Measurements from ENCODE around the gene FBXW9.
A peak's percentile ranks its signal among the peaks of the same experiment; 100 is the strongest.
"Not testable (repeated sequence)": the region's sequence is repeated elsewhere in the genome, so short reads cannot be mapped to it uniquely, and the experiment has no call there.

Gene FBXW9

DNA sequence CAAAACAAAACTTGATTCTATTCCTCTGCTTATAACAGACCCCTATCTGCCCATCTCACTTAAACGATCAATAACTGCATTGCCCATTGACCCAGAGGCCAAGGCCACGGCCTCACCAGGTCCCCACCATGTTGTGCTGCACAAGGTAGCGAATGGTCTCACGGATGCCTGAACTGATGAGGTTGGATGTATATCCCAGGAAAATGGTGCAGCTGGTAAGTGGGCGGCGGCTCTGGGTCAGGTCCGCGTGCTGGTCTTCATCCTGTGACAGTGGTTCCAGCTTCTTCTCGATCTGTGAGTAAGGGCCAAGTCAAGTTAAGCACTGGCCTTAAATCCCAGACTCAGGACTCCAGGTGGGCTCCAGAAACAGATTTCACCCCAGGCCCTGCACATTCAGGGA lies 16.4 kb downstream of the FBXW9 start:
- no peak for DNase-seq (ENCODE audit: low read depth)

DNA sequence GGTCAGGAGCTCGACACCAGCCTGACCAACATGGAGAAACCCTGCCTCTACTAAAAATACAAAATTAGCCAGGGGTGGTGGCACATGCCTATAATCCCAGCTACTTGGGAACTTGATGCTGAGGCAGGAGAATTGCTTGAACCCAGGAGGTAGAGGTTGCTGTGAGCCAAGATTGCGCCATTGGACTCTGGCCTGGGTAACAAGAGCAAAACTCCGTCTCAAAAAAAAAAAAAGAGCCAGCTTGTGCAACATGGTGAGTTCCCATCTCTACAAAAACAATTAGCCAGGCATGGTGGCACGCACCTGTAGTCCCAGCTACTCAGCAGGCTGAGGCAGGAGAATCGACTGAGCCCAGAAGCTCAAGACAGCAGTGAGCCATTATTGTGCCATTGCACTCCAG lies 18.4 kb downstream of the FBXW9 start:
- not testable (repeated sequence) for DNase-seq (ENCODE audit: low read depth)

DNA sequence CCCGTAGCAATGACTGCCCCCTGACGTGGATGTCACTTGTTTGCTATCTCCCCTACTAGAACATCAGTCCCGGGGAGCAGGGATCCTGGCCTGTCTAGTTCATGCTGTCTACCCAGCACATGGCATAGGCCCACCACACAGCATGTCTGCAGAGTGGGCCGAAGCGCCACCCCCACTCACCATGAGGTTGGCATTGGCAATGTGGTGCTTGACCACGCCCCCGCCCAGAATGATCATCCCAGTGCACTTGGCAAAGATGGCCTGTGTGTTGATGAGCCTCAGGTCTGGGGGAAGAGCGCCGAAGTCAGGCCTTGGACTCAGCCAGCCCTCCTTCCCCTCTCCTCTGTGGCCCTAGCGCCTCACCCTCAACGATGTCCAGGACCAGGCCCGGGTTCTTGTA lies 19.5 kb downstream of the FBXW9 start:
- DNase-seq (ENCODE audit: low read depth): no peak

DNA sequence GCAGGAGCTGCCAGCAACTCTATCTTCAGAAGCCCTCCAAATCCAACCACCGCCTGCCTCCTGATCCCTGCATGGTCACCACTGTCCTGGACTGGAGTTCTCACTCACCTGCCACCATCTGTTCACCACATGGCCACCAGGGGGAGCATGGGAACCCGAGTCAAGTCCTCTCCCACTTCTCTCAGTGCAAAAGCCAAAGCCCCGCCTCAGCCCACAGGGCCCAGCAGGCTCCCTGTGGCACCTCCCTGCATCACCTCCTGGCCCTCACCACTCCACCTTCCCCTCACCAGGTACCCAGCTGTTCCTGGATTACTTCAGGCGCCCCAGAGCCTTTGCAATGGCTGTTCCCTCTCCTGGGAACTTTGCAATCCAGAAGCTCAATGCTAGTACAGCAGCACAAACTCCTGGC lies 20.0 kb downstream of the FBXW9 start:
- DNase-seq (ENCODE audit: low read depth): peak; percentile 85

DNA sequence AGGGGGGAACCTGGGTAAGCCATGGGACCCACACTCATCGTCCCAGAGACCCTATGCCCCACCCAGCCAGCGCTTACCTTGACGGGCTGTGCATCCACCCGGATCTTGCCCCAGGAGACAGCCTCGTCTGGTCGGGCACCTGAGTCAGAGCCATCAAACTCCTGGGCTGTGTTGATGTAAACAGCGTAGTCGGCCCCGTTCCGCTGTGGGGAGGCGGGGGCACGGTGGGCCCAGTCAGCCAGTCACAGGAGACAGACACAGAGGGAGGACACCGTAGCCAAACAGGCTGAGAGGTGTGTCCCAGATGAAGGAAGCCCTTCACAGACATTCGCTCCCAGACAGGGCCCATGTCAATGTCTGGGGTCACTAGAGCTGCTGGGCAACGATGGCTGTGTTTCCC lies 20.5 kb downstream of the FBXW9 start:
- DNase-seq (ENCODE audit: low read depth): no peak

DNA sequence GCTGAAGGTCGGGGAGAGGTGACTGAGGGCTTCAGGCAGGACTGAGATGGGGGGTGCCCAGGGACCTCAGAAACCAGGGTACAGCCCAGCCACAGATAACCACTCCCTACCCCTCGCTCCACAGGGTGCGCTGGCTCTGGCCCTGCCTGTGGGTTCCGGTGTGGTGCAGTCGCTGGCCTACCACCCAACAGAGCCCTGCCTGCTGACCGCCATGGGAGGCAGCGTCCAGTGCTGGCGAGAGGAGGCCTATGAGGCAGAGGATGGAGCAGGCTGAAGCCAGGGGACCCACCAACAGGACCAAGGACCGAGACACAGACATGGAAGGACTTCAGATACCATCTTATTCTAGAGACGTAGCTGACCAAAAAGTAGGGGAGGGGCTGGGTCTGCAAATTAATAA lies 21.0 kb downstream of the FBXW9 start:
- no peak for DNase-seq (ENCODE audit: low read depth)

DNA sequence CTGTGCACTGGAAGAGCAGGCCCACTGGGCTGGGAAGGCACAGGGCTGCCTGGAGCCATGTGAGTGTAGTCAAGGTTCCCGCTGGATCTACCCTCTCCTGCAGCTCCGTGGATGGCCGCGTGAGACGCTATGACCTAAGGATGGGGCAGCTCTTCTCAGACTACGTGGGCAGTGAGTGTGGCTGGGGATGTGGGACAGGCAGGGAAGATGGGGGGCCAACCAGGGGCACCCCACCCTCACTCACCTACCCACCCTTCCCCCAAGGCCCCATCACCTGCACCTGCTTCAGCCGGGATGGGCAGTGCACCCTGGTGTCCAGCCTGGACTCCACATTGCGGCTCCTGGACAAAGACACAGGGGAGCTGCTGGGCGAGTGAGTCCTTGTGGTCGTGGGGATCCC lies 23.7 kb downstream of the FBXW9 start:
- no peak for DNase-seq (ENCODE audit: low read depth)

DNA sequence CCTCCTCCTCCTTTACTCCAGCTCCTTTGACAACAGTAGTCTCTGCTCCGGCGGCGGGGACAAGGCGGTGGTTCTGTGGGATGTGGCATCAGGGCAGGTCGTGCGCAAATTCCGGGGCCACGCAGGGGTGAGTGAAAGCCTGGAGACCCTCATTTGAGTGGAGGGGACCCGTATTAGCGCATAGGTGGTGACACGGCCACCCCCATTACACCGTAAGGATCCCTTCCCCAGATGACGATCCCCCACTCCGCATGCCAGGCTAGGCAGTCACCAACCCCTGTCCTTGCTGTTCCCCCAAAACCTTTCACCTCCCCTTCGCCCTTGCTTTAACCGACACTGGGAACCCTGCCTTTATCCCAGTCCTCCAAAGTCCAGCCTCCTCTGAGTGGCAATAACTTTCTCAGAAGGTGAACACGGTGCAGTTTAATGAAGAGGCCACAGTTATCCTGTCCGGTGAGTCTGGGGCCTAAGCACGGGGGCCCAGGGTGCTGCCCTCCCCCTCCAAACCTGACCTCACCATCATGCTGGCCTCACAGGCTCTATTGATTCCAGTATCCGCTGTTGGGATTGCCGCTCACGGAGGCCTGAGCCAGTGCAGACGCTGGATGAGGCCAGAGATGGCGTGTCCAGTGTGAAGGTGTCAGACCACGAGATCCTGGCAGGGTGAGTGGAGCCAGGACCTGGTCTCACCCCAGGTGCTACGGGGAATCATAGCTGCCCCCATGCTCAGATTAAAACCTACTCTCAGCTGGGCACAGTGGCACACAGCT lies 26.1 kb downstream of the FBXW9 start:
- DNase-seq (ENCODE audit: low read depth): no peak

DNA sequence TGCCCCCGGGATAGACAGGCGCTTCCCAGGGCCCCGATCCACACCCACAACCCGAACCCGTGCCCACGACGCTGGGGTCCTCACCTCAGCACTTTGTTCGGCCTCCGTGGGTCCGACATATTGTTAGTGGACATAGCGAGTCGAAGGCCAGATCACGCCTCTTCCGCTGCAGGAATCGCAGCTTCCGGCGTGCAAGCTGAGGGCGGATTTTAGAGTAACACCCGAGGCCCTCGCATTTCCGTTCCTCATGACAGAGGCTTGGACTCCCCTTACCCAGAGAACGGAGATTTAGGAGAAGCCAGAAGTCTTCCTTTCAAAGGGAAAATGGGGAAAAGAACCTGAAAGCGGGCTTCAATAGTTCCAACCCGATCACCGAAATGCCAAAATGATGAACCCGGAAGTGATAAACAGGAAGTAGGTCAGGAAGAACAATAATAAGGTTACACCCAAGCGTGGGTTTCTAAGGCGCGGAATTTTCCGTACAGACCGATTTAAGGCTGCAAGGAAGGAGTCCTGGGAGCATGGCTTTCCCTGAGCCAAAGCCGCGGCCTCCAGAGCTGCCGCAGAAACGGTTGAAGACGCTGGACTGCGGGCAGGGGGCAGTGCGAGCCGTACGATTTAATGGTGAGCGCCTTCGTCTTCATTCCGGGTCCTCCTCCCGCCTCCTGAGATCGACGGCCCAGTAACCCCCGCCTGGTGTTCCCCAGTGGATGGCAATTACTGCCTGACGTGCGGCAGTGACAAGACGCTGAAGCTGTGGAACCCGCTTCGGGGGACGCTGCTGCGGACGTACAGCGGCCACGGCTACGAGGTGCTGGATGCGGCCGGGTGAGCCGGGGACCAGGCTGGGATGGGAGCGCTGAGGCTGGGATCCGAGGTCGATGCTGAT lies 26.9 kb downstream of the FBXW9 start:
- DNase-seq (ENCODE audit: low read depth): peak; percentile 68

DNA sequence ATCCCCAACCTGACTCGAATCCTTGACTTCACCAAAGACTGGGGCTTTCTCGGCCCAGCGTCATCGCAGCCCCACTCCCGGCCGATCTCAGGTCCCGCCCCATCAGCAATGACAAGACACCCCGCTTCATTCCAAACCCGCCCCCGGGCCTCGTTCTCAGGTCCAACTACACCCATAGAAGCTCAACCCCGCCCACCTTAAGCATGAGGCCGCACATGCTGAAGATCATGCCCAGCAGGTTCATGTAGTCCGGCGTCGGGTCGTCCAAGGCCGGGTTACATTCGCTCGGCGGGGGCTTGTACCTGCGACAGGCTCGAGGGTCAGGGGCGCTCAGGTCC lies 27.5 kb downstream of the FBXW9 start:
- DNase-seq (ENCODE audit: low read depth): peak; percentile 45

DNA sequence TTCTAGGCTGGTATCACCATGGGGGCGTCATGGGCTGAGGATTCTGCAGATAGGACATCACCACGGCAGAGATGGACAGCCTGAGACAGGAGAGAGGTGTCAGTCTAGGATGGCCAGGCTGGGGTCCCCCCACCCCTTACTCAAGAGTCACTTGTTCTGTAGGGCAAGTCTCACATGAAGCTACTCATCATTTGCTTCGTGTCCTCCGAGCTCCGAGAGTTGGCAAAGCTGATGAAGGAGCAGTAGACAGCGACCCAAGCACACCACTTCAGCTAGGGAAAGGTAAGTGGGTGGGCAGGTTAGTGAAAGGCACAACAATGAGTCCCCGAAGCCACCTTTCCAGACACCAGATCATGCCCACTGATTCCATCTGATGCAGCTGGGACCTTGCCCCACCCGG lies 28.1 kb downstream of the FBXW9 start:
- DNase-seq (ENCODE audit: low read depth): no peak

DNA sequence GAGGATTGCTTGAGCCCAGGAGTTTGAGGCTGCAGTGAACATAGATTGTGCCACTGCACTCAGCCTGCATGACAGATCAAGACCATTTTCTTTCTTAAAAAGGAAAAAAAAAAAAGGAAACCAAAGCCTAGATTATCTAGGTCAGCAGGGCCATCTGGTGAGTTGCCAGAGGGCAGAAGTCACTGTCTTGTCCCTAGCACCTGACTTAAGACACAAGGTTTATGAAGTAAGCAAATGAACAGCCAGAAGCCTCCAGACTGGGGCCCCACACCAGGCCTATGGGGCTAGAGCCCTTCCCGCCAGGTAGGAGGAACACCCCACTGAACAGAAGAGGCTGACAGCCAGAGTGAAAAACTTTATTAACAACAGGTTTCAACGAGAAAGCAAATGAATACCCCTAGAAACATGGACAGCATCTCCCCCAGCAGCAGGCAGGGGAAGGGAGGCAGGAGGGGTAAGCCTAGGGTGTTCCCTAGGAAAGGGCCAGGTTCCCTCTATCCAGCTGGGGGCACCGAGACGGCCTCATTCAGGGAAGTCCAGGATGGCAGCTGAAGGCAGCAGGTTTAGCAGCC lies 28.6 kb downstream of the FBXW9 start:
- DNase-seq (ENCODE audit: low read depth): no peak

DNA sequence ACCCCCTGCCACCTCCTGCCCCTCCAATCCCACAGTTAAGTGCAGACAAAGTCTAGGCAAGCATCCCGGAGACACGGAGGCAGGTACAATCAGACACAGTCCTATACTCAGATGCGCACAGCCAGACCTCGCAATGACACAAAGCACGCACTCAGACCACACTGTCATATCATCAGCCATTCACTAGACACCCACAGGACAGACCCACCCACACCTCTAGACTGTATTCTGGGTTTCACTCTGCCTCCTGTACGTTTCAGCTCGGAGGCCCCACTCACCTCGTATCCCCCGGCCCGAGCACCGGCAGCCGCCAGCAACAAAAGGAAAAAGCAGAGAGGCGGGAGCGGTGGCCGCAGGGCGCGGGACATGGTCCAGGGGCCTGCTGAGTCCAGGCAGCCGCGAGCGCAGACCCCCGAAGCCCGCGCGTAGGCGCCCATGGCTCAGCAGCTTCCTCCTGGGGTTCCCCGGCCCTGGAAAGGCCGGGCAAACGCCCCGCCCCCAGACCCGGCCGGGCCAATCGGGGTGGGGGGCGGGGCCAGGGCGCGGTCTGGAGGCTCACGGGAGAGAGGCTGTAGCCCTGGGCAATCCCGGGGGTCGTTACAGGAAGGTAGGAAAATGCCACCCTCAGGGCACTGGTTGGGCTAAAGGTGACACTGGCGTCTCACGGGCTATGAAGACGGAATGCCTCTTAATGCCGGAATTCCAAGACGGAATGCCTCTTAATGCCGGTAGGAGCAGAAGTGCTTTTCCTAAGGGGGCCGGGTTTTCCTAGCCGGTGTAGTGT lies 30.0 kb downstream of the FBXW9 start, which contains the start of the genes MAN2B1 and WDR83:
Gene MAN2B1 (minus strand): TSS at position 478 of the 784 bp plus-strand sequence. CDS start 41 bp downstream, at position 437.
Gene WDR83 (plus strand): TSS at position 543 of the 784 bp plus-strand sequence. CDS start 2,984 bp downstream, outside the sequence.
- DNase-seq (ENCODE audit: low read depth): peak; percentile 70

DNA sequence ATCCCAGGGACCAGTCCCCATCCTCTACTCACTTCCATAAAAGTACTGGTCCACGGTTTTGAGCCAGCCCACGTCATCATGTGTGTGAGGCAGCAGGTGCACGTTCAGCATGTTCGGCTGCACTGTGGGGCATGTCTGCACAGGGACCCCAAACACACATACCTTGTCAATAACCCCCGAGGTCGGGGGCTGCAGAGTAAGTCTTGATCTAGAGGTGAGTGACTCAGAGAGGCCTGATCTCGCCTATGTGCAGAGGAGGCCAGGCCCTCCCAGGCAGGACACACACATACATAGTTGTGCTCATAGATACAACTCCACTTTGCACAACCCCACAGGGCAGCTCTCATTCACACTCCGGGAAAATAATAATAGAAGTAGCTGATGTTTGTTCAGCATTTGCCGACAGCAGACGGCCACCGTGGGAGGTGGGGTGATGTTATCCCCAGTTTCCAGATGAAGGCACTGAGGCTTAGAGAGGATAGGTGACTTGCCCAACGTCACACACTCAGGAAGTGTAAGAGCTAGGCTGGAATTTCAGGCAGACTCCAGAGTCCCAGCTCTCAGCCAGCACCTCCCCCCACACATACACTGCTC lies 30.7 kb downstream of the FBXW9 start:
- DNase-seq (ENCODE audit: low read depth): no peak

DNA sequence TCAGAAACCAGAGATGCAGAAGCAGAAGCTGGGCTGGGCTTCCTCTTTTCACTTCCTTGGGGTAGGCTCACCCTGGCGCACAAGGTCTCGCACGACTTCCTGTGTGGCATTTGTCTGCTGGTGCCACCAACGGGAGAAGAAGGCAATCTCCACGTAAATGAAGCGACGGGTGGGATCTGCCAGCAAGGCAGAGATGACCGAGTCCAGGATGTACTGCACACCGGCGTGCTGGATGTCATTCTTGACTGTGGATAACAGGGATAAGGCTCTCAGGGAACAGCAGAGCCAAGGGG lies 31.2 kb downstream of the FBXW9 start:
- DNase-seq (ENCODE audit: low read depth): no peak

DNA sequence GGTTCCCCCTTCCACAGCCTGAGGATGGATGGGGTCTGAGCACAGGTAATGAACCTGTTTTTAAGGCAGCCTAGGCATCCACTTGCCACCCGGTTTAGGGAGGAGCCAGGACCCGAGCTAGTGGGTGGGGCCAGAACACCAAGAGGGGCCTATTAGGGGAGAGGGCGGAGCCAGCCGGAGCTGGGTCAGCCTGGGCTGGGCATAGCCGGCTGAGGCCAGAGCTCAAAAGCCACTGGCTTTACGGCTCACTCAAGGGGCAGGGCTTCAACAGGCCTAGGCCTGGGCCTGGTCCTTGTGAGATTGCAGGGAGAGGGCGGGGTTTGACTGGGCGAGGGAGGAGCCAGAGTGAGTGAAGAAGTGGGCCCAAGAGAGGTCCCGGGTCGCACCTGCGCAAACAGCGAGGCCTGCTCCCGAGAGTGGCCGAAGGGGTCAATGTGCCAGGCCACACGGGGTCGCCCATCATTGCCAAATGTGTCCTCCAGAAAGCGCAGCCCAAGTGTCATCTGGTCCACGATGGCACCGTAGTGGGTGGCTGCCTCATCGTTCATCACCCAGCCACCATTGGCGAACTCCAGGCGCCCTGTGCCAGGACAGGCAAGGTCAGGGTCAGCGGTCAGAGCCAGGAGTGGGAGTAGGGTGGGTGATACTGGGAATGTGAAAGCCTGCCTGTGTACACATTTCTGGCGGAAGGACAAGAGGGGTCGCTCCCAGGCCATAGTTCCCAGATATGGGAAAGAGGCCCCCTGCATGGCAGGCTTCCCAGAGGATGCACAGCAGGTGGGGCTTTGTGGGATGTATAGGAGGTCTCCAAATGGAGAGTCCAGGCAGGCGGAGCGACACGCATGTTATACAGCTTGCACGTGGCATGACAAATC lies 31.8 kb downstream of the FBXW9 start:
- DNase-seq (ENCODE audit: low read depth): no peak

DNA sequence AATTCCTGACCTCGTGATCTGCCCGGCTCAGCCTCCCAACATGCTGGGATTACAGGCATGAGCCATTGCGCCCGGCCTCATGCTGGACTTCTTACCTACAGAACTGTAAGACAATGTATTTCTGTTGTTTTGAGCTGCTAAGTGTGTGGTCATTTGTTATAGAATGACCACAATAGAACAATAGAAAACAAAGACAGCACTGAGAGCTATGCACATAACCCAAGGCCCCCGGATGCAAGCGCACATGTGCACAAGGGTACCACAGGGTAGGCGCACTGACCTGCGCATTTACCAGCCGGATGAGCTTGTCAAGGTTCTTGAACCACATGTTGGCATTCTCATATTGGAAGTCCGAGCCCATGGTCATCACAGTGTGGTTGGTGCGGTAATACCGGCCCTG lies 35.5 kb downstream of the FBXW9 start:
- no peak for DNase-seq (ENCODE audit: low read depth)

DNA sequence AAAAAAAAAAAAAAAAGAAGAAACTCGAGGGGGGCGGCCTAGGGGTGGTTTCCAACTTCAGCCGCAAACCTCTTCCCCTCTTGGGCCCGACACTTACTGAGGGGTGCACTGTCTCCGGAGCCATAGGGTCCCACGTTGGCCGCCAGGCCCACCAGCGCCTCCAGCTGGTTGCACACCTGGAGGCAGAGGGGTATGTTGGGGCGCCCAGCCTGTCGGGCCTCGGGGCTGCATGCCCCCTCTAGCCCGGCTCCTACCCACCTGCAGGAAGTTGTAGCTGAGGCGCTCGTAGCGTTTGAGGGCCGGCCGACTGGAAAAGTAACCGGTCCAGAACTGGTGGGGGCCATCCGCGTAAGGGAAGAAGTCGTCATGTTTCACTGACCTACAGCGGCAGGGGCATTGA lies 38.5 kb downstream of the FBXW9 start:
- DNase-seq (ENCODE audit: low read depth): no peak

DNA sequence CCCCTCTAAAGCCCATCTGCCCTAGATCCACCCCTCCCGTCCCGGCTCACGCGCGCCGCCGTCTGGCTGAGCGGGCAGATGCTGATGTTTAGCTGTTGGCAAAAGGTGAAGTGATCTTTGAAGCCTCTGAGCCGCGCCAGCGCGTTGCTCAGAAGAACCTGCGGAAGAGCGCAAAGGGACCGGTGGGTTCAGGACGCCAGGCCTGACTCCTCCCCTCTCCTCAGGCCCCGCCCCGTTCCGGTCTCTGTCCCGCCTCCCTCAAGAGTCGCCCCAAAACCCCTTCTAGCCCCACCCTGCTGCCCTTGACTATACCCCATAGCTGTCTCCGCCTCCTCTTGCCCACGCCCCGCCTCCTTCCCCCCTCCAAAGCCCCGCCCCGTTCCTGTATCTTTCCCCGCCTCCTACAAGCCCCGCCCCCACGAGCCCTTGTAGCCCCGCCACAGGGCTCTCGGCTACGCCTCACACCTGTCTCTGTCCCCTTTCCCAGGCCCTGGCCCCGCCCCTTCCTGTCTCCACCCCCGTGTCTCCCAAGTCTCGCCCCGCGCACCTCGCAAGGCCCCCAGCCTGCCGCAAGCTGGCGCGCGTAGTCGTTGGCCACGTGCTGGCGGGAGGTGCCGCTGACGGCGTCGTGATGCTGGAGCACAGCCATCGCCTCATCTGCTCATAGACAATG lies 39.4 kb downstream of the FBXW9 start:
- DNase-seq (ENCODE audit: low read depth): no peak

DNA sequence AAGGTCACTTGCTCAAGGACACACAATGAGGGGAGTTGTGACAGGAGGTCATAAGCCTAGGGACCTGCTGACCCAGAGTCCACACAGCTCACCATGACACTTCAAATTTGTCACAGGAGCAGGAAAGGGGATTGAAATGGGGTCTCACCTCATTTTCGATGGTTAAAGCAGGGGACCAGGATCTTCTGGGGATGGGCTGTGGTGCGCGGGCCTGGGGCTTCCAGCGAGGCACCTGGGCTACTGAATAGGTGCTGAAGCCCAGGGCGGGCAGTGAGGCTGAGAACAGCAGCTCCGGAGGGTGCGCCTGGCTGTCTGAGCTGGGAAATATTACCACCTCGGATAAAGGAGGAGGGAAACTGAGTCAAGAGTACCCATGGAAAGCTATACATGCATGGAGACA lies 40.9 kb downstream of the FBXW9 start:
- no peak for DNase-seq (ENCODE audit: low read depth)
